DMS153 treated with DMSO at 0.1 percent for 48 hours (cell line): Measurements from ENCODE around the gene SPNS3.

Experiments used
- DNase-seq: peaks from one replicate; lab custom pipeline; 2025; ENCODE audit not compliant: unreplicated experiment; lab: John Stamatoyannopoulos, UW

SPNS3 gene

GRCh38 chr17:4525691-4526397, 92.1 kb downstream of the SPNS3 start:
- DNase-seq = no peak

- no peak for DNase-seq
Measured at GRCh38 chr17:4527134-4527533, 93.4 kb downstream of the SPNS3 start.

- DNase-seq = no peak
Measured at GRCh38 chr17:4527566-4528125, 93.9 kb downstream of the SPNS3 start.

- no peak for DNase-seq
Measured at GRCh38 chr17:4529533-4530152, 95.9 kb downstream of the SPNS3 start.

- DNase-seq = no peak
Measured at GRCh38 chr17:4530799-4531730, 97.3 kb downstream of the SPNS3 start.

GRCh38 chr17:4531988-4532736, 98.4 kb downstream of the SPNS3 start:
- no peak for DNase-seq

GRCh38 chr17:4532860-4533522, 99.3 kb downstream of the SPNS3 start:
- no peak for DNase-seq

GRCh38 chr17:4533523-4534504, 100.1 kb downstream of the SPNS3 start:
- DNase-seq = no peak

- no peak for DNase-seq
Measured at GRCh38 chr17:4534515-4534914, 100.8 kb downstream of the SPNS3 start.

GRCh38 chr17:4534928-4535666, 101.4 kb downstream of the SPNS3 start:
- DNase-seq = no peak

GRCh38 chr17:4535667-4536258, 102.0 kb downstream of the SPNS3 start:
- DNase-seq = no peak

- no peak for DNase-seq
Measured at GRCh38 chr17:4536259-4536741, 102.6 kb downstream of the SPNS3 start.

GRCh38 chr17:4536742-4537411, 103.1 kb downstream of the SPNS3 start:
- DNase-seq = no peak
